ENCODE measurements around the gene IL32. TPM values are rescaled to one million over a fixed set of nuclear protein-coding genes. Genes with fewer than 3 reads are reported as not detected.

Gene IL32
- total and polyA plus RNA-seq, 9 of the 15 experiments (the other 6 are each of a cell fraction or from before 2014, with no cell fraction given) = 0.21 to 2.2 (median 0.37) TPM; not detected in 3

GRCh38 chr16:3020604-3021448, 44.6 kb upstream of the IL32 start (continued):
- TF ChIP-seq, protein P1, sequence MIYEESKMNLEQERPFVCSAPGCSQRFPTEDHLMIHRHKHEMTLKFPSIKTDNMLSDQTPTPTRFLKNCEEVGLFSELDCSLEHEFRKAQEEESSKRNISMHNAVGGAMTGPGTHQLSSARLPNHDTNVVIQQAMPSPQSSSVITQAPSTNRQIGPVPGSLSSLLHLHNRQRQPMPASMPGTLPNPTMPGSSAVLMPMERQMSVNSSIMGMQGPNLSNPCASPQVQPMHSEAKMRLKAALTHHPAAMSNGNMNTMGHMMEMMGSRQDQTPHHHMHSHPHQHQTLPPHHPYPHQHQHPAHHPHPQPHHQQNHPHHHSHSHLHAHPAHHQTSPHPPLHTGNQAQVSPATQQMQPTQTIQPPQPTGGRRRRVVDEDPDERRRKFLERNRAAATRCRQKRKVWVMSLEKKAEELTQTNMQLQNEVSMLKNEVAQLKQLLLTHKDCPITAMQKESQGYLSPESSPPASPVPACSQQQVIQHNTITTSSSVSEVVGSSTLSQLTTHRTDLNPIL (CRISPR knock-in tag; IDR thresholded peaks at IDR 0.05) = no peak
- no peak for TF ChIP-seq SETDB1 (IDR thresholded peaks at IDR 0.05; ENCODE audit: low read length)

GRCh38 chr16:3021449-3022207, 43.8 kb upstream of the IL32 start:
- FAIRE-seq = peak; percentile 61
- Histone ChIP-seq H2AFZ (ENCODE audit: low read depth, low read length) (no peak overlapping the region; the same call in 1 of the 2 replicates), H3K9ac (ENCODE audit: insufficient read depth in 1 of 2, low read depth in 2 of 2, low read length in 2 of 2) (peak overlapping the region; percentile 88 to 94), H4K20me1 (replicated peaks; ENCODE audit: control insufficient read depth, insufficient read depth, low read length) (peaks cover 28% of the 10 kb centered on the region), H3K27me3 (ENCODE audit: control insufficient read depth in 2 of 2, insufficient read depth in 2 of 2, low read length in 2 of 2) (no peaks in the 10 kb centered on the region), H3K36me3 (ENCODE audit: control insufficient read depth, insufficient read depth, low read length) (peaks cover 30% of the 10 kb centered on the region; the same call in 2 of the 3 replicates), H3K27ac (ENCODE audit: extremely low read depth, low read depth, low read length) (peak overlapping the region; percentile 90), H3K4me1 (replicated peaks in 1 of 2; ENCODE audit: control insufficient read depth in 2 of 2, insufficient read depth in 2 of 2, low read length in 2 of 2) (peaks cover 30 to 87% of the 10 kb centered on the region in 2 experiments), H3K79me2 (ENCODE audit: control insufficient read depth, insufficient read depth, low read length) (peaks cover 42% of the 10 kb centered on the region), H3K4me2 (ENCODE audit: insufficient read depth, low read length) (peak overlapping the region; percentile 83), H3K4me3 (peak overlapping the region; percentile 82), H3K9me3 (replicated peaks; ENCODE audit: control insufficient read depth, insufficient read depth, low read depth, low read length) (no peaks in the 10 kb centered on the region), H3K9me1 (ENCODE audit: control insufficient read depth, insufficient read depth, low read length) (peaks cover 2% of the 10 kb centered on the region)
- no TSS peak for BruUV-seq (replicated peaks)
- intact Hi-C loops (cut with micrococcal nuclease) = loop anchor here (10.0 kb wide), 1 partner anchor 57 kb away; the partner anchor contains the start of genes KREMEN2 and PAQR4
- ChIA-PET CTCF (ENCODE audit: low intra/inter-chr PET ratio) (no interaction called here), POLR2A (interaction anchor here (0.6 to 3.3 kb wide), 8 partner anchors 9 to 555 kb away, joined by 3 to 29 read pairs (median 6); no protein-coding TSS in a partner anchor)
- peak; percentile 77 for ATAC-seq
- in situ Hi-C loops (cut with MboI) = no loop called here
- peak; percentile 71 to 91 (median 78) for DNase-seq (ENCODE audit: extremely low read depth in 1 of 4, low spot score in 3 of 4)
- WGBS (ENCODE audit: insufficient coverage, low coverage, missing lambda C conversion rate) = 3% methylated on average over 24 of the region's 25 CpGs
- TF ChIP-seq MECOM (CRISPR knock-in tag; IDR thresholded peaks at IDR 0.05) = no peak
- no peak for TF ChIP-seq ZNF408 (CRISPR knock-in tag; IDR thresholded peaks at IDR 0.05; ENCODE audit: low read depth)
- TF ChIP-seq TAF15 (IDR thresholded peaks at IDR 0.05; ENCODE audit: low read depth, low read length) = no peak
- TF ChIP-seq ZBTB7A (IDR thresholded peaks at IDR 0.05; ENCODE audit: borderline replicate concordance, control insufficient read depth, low read depth, low read length) = peak; percentile 32; the same call in 1 of the 2 replicates
- TF ChIP-seq, protein P2, sequence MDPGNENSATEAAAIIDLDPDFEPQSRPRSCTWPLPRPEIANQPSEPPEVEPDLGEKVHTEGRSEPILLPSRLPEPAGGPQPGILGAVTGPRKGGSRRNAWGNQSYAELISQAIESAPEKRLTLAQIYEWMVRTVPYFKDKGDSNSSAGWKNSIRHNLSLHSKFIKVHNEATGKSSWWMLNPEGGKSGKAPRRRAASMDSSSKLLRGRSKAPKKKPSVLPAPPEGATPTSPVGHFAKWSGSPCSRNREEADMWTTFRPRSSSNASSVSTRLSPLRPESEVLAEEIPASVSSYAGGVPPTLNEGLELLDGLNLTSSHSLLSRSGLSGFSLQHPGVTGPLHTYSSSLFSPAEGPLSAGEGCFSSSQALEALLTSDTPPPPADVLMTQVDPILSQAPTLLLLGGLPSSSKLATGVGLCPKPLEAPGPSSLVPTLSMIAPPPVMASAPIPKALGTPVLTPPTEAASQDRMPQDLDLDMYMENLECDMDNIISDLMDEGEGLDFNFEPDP (CRISPR knock-in tag; IDR thresholded peaks at IDR 0.05) = no peak
- peak; percentile 69; the same call in 1 of the 2 replicates for TF ChIP-seq CTBP1 (IDR thresholded peaks at IDR 0.05; ENCODE audit: borderline replicate concordance)
- 0 out of 2 replicates have a peak, but pooled peaks have one; percentile 6 for TF ChIP-seq CBX5 (IDR thresholded peaks at IDR 0.05; ENCODE audit: borderline replicate concordance, low read depth)
- no peak for TF ChIP-seq HEY1 (CRISPR knock-in tag; IDR thresholded peaks at IDR 0.05; ENCODE audit: borderline replicate concordance)
- no peak for TF ChIP-seq HDAC3 (IDR thresholded peaks at IDR 0.05; ENCODE audit: borderline replicate concordance, partially characterized antibody)
- TF ChIP-seq BRCA1 (IDR thresholded peaks at IDR 0.05) = no peak
- 0 out of 2 replicates have a peak, but pooled peaks have one; percentile 77 for TF ChIP-seq BRCA1 (CRISPR knock-in tag; IDR thresholded peaks at IDR 0.05)
- TF ChIP-seq RCOR1 (IDR thresholded peaks at IDR 0.05; ENCODE audit: borderline replicate concordance in 1 of 2, low read depth in 2 of 2, low read length in 2 of 2) = no peak
- TF ChIP-seq ZNF764 (CRISPR knock-in tag; IDR thresholded peaks at IDR 0.05; ENCODE audit: low read depth) = no peak
- peak; percentile 59 for TF ChIP-seq EGR1 (conservative IDR thresholded peaks at IDR 0.05)
